Panc1 (cell line): Measurements from ENCODE around the gene NAT16. TPM values are rescaled to one million over a fixed set of nuclear protein-coding genes. Genes with fewer than 3 reads are reported as not detected.
A peak's percentile ranks its signal among the peaks of the same experiment; 100 is the strongest.

ENCODE experiments used
- ATAC-seq: fragments of 200-7000 bp; cut with Tn5 transposase; 2 replicates; pipeline ENCODE4 v1.9.1; 2020; ENCODE audit warnings: mild to moderate bottlenecking, moderate library complexity
- BruUV-seq: library from RNA; stranded (reverse); fragments of 400-500 nt; replicated peaks from 2 replicates; lab custom pipeline; 2021; lab: Mats Ljungman, UMichigan
- CTCF ChIA-PET: fragments of 300-600 bp; sonication (Branson Sonifier 250); formaldehyde crosslinking; loops from one replicate; lab custom pipeline; 2022; ENCODE audit warnings: antibody characterized with exemption; lab: Charles Lee
- POLR2A ChIA-PET: fragments of 300-600 bp; sonication (Branson Sonifier 250); formaldehyde crosslinking; loops from one replicate; lab custom pipeline; 2022; ENCODE audit warnings: antibody characterized with exemption; lab: Charles Lee
- DNase-seq: peaks from one replicate; pipeline ENCODE4 v3.0.0-alpha.2; 2010; ENCODE audit warnings: low read depth, low spot score
- H3K27ac ChIP-seq: 2 replicates; pipeline ENCODE4 v1.5.1; 2011; ENCODE audit warnings: mild to moderate bottlenecking, low read length, inconsistent platforms
- H3K27me3 ChIP-seq: fragments of 200-500 bp; sonication (Bioruptor generic); 2 replicates; pipeline ENCODE4 v1.6.0; 2014; ENCODE audit warnings: low read length, inconsistent platforms; ENCODE audit not compliant: control insufficient read depth, insufficient read depth
- H3K36me3 ChIP-seq: fragments of 200-500 bp; sonication (Bioruptor generic); 2 replicates; pipeline ENCODE4 v1.5.1; 2014; ENCODE audit warnings: inconsistent platforms, mild to moderate bottlenecking, low read length, moderate library complexity; ENCODE audit not compliant: control insufficient read depth, insufficient read depth
- H3K4me1 ChIP-seq: 2 replicates; pipeline ENCODE4 v1.5.1; 2011; ENCODE audit warnings: inconsistent platforms, mild to moderate bottlenecking, low read length, moderate library complexity; ENCODE audit not compliant: control insufficient read depth, insufficient read depth
- H3K4me3 ChIP-seq, 2 experiments: 2 replicates each; pipeline ENCODE4 v1.5.1; 2011 to 2012; ENCODE audit warnings: low read depth in 2 of 2, low read length in 2 of 2, mild to moderate bottlenecking in 2 of 2, inconsistent platforms in 1 of 2, moderate library complexity in 1 of 2
- H3K9me3 ChIP-seq: fragments of 200-500 bp; sonication (Bioruptor generic); 2 replicates; pipeline ENCODE4 v1.5.1; 2014; ENCODE audit warnings: low read depth, mild to moderate bottlenecking, inconsistent platforms, low read length, moderate library complexity; ENCODE audit not compliant: control insufficient read depth, insufficient read depth
- POLR2AphosphoS5 ChIP-seq: IDR thresholded peaks from 2 replicates; pipeline ENCODE4 v1.6.1; 2012; ENCODE audit warnings: mild to moderate bottlenecking, low read depth, low read length, moderate library complexity
- SIN3A ChIP-seq: IDR thresholded peaks from 2 replicates; pipeline ENCODE4 v1.6.1; 2012; ENCODE audit warnings: low read depth, mild to moderate bottlenecking, low read length, moderate library complexity, borderline replicate concordance; ENCODE audit not compliant: insufficient read depth
- TCF7L2 ChIP-seq: IDR thresholded peaks from 2 replicates; pipeline ENCODE4 v1.6.1; 2011; ENCODE audit warnings: mild to moderate bottlenecking, low read depth, low read length, inconsistent platforms
- in situ Hi-C: cut with HindIII; loops from 2 replicates; pipeline ENCODE4 v1.10.0; 2016; ENCODE audit warnings: low sequenced_read_pairs, low pct_unique_long_range_greater_than_20kb
- intact Hi-C: fragments of 100-400 bp; cut with micrococcal nuclease; formaldehyde crosslinking; loops from one replicate; pipeline ENCODE4 v1.10.0; 2022; ENCODE audit not compliant: unreplicated experiment
- total RNA-seq: library from RNA; stranded (reverse); gene quantifications from one replicate; pipeline ENCODE4 v1.2.1, GENCODE V29; 2021; ENCODE audit not compliant: unreplicated experiment
- TF ChIP-seq, protein P1 (sequence below): fragments of 450-650 bp; IDR thresholded peaks from 2 replicates; pipeline ENCODE4 v1.5.1; 2017; ENCODE audit warnings: mild to moderate bottlenecking
- TF ChIP-seq, protein P2 (sequence below), 2 experiments: IDR thresholded peaks; 2 replicates each; pipeline ENCODE4 v1.6.1; 2011 to 2012; ENCODE audit warnings: low read depth in 2 of 2, control low read depth in 1 of 2, low read length in 1 of 2, mild to moderate bottlenecking in 1 of 2, moderate library complexity in 1 of 2; ENCODE audit not compliant: insufficient read depth in 1 of 2

The NAT16 gene
- total RNA-seq, 1 experiment from 2014 or later = 0.15 TPM

DNA sequence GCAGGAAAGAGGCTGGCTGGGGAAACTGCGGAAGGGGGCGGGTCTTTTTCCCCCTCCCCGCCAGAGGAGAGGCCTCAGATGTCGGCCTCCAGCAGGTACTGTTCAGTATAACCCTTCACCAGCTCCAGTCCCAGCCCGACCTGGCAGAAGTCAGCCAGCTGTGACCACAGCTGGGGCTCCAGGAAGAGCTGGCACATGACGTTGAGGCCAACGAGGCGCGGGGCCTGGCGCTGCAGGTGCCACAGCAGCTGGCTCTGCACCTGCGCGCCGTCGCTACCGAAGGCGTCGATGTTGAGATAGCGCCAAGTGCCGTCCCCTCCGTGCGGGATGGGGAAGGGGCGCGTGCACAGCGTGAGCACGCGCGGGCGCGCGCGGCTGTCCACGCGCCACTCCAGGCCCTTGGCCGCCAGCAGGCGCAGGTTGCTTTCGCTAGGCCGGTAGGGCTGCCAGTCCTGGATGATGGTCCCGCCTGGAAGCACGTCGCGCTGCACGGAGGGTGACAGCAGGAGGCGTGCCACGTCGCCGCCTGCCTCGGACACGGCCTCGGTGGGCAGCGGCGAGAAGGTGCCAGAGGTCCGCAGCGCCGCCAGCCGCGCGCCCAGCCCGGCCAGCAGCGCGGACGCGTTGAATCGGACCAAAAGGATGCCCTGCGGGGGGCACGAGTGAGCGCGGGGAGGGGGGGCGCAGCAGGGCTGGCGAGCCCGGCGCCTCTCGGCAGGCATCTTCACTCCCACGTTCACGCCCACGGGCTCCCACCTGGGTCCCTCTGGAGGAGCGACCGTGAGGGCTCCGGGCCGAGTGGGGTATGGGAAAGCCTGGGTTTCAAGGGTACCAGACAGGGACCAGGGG, 7.9 kb downstream of the NAT16 start:
- BruUV-seq = no TSS peak
- ChIA-PET POLR2A (no interaction called here), CTCF (interaction anchor here (1.1 to 1.4 kb wide), 2 partner anchors 20 to 28 kb away, joined by 3 to 8 read pairs; no protein-coding TSS in a partner anchor)
- intact Hi-C loops = no loop called here
- in situ Hi-C loops = no loop called here
- Histone ChIP-seq H3K27ac (no peak overlapping the region), H3K36me3 (no peaks in the 10 kb centered on the region), H3K27me3 (peaks cover 16% of the 10 kb centered on the region), H3K4me3 (peak overlapping the region in 1 of 2 experiments; percentile 62; a peak in 2 of 4 replicates), H3K4me1 (peaks cover 39% of the 10 kb centered on the region), H3K9me3 (no peaks in the 10 kb centered on the region)
- DNase-seq = no peak
- no peak for ATAC-seq
- TF ChIP-seq, protein P1, sequence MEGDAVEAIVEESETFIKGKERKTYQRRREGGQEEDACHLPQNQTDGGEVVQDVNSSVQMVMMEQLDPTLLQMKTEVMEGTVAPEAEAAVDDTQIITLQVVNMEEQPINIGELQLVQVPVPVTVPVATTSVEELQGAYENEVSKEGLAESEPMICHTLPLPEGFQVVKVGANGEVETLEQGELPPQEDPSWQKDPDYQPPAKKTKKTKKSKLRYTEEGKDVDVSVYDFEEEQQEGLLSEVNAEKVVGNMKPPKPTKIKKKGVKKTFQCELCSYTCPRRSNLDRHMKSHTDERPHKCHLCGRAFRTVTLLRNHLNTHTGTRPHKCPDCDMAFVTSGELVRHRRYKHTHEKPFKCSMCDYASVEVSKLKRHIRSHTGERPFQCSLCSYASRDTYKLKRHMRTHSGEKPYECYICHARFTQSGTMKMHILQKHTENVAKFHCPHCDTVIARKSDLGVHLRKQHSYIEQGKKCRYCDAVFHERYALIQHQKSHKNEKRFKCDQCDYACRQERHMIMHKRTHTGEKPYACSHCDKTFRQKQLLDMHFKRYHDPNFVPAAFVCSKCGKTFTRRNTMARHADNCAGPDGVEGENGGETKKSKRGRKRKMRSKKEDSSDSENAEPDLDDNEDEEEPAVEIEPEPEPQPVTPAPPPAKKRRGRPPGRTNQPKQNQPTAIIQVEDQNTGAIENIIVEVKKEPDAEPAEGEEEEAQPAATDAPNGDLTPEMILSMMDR = no peak; the same call in 1 of the 2 replicates
- TF ChIP-seq TCF7L2 (no peak), POLR2AphosphoS5 (no peak), SIN3A (no peak)
- TF ChIP-seq, protein P2, sequence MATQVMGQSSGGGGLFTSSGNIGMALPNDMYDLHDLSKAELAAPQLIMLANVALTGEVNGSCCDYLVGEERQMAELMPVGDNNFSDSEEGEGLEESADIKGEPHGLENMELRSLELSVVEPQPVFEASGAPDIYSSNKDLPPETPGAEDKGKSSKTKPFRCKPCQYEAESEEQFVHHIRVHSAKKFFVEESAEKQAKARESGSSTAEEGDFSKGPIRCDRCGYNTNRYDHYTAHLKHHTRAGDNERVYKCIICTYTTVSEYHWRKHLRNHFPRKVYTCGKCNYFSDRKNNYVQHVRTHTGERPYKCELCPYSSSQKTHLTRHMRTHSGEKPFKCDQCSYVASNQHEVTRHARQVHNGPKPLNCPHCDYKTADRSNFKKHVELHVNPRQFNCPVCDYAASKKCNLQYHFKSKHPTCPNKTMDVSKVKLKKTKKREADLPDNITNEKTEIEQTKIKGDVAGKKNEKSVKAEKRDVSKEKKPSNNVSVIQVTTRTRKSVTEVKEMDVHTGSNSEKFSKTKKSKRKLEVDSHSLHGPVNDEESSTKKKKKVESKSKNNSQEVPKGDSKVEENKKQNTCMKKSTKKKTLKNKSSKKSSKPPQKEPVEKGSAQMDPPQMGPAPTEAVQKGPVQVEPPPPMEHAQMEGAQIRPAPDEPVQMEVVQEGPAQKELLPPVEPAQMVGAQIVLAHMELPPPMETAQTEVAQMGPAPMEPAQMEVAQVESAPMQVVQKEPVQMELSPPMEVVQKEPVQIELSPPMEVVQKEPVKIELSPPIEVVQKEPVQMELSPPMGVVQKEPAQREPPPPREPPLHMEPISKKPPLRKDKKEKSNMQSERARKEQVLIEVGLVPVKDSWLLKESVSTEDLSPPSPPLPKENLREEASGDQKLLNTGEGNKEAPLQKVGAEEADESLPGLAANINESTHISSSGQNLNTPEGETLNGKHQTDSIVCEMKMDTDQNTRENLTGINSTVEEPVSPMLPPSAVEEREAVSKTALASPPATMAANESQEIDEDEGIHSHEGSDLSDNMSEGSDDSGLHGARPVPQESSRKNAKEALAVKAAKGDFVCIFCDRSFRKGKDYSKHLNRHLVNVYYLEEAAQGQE (IDR thresholded peaks at IDR 0.05; ENCODE audit: insufficient read depth in 1 of 2, low read depth in 2 of 2, low read length in 1 of 2) = no peak

DNA sequence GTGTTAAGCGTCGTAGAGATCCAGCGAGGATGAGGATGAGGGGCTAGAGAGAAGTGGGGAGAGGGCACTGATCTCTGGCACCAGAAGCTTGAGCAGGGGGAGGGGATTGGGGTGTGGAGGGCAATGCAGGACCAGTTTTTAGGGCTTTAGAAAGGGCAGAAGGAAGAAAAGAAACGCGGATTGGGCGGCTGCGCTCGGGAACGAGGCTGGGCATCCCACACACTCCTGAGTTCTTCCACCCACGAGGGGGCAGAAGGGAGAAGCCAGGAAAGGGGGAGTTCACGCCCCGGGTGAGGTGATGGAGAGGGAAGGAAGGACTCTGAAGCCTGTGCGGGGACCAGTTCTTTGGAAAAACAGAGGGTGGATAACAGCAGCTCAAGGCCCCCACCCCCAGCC, 8.7 kb downstream of the NAT16 start:
- H3K4me3 ChIP-seq = 0 out of 4 replicates have a peak overlapping the region, but pooled peaks of 1 of the 2 experiments have one; percentile 62
- no peaks in the 10 kb centered on the region for H3K36me3 ChIP-seq

More for the DNA sequence above, 8.7 kb downstream of the NAT16 start:
- in situ Hi-C loops = no loop called here
- DNase-seq (no peak), ATAC-seq (no peak)
- CTCF ChIA-PET = interaction anchor here (1.1 to 1.4 kb wide), 2 partner anchors 21 to 28 kb away, joined by 3 to 8 read pairs; no protein-coding TSS in a partner anchor
- intact Hi-C loops = no loop called here
- Histone ChIP-seq H3K4me1 (peaks cover 44% of the 10 kb centered on the region), H3K27ac (no peak overlapping the region), H3K9me3 (no peaks in the 10 kb centered on the region), H3K27me3 (peaks cover 16% of the 10 kb centered on the region)
- POLR2A ChIA-PET = interaction anchor here (0.6 kb wide), 1 partner anchor 86 kb away, joined by 11 read pairs; the partner anchor contains the start of gene TRIM56
- no TSS peak for BruUV-seq
- TF ChIP-seq, protein P1 = peak; percentile 55
- TF ChIP-seq TCF7L2 (no peak), POLR2AphosphoS5 (no peak), SIN3A (no peak)
- TF ChIP-seq, protein P2 (IDR thresholded peaks at IDR 0.05; ENCODE audit: insufficient read depth in 1 of 2, low read depth in 2 of 2, low read length in 1 of 2) = no peak
